Gastrocnemius medialis (tissue), 4 donors: ENCODE data around the gene SOST. TPM values are rescaled to one million over a fixed set of nuclear protein-coding genes. Genes with fewer than 3 reads are reported as not detected.

Experiments used
- ATAC-seq, 2 donors: fragments of 150-250 bp; one replicate each; pipeline ENCODE4 v1.9.1; 2016
- DNase-seq, 2 donors: peaks; one replicate each; pipeline ENCODE4 v3.0.0-alpha.2; 2019
- H3K27ac ChIP-seq, 4 donors: fragments of 200-600 bp; sonication (generic); 1 replicate in 1 of 4; 2 replicates in 3 of 4; pipeline ENCODE4 v1.5.1; 2016 to 2018; ENCODE audit warnings: mild to moderate bottlenecking in 2 of 4, moderate library complexity in 1 of 4
- H3K27me3 ChIP-seq, 3 donors: fragments of 200-600 bp; sonication (generic) in 2 of 3; 1 replicate in 1 of 3; 2 replicates in 2 of 3; pipeline versions ENCODE4 v1.5.1 to v1.6.0; 2016 to 2019; ENCODE audit warnings: mild to moderate bottlenecking in 1 of 3, moderate library complexity in 1 of 3
- H3K36me3 ChIP-seq, 2 donors: fragments of 200-600 bp; sonication (generic) in 1 of 2; one replicate each; pipeline ENCODE4 v1.5.1; 2017 to 2018
- H3K4me1 ChIP-seq, 2 donors: fragments of 200-600 bp; sonication (generic) in 1 of 2; one replicate each; pipeline ENCODE4 v1.5.1; 2016 to 2017; ENCODE audit warnings: mild to moderate bottlenecking in 2 of 2
- H3K4me3 ChIP-seq, 4 donors: fragments of 200-600 bp; sonication (generic) in 3 of 4; 1 replicate in 1 of 4; 2 replicates in 3 of 4; pipeline ENCODE4 v1.5.1; 2016 to 2019; ENCODE audit warnings: mild to moderate bottlenecking in 2 of 4
- H3K9me3 ChIP-seq, 3 donors: fragments of 200-600 bp; sonication (generic) in 2 of 3; 1 replicate in 1 of 3; 2 replicates in 2 of 3; pipeline ENCODE4 v1.5.1; 2016 to 2019
- CTCF ChIP-seq, 5 experiments: fragments of 450-650 bp in 3 of 5; fragments of 200-600 bp in 2 of 5; sonication (generic) in 2 of 5; IDR thresholded peaks in 4 of 5; conservative IDR thresholded peaks in 1 of 5; 1 replicate in 4 of 5; 2 replicates in 1 of 5; pipeline ENCODE4 v1.5.1; 2016 to 2019; ENCODE audit warnings: antibody characterized with exemption in 5 of 5, mild to moderate bottlenecking in 3 of 5, moderate library complexity in 3 of 5
- POLR2A ChIP-seq, 2 donors: fragments of 450-650 bp; IDR thresholded peaks; one replicate each; pipeline ENCODE4 v1.6.1; 2017; ENCODE audit warnings: antibody characterized with exemption in 2 of 2, mild to moderate bottlenecking in 2 of 2, moderate library complexity in 2 of 2
- in situ Hi-C, 4 donors: fragments of 200-750 bp; cut with MboI; loops; one replicate each; pipeline versions ENCODE4 v1.15.0 to v1.8.0; 2017; ENCODE audit warnings: low sequenced_read_pairs in 4 of 4
- intact Hi-C: fragments of 100-400 bp; cut with DNase I; formaldehyde crosslinking; loops from one replicate; pipeline ENCODE4 v1.15.1; 2023; ENCODE audit warnings: low total_unique reads
- total RNA-seq, 4 donors: library from RNA; depleted of rRNA; stranded (reverse); fragments of >200 nt; gene quantifications; one replicate each; pipeline versions ENCODE4 v1.1.0 to v1.2.3, GENCODE V29; 2016

SOST gene
- total RNA-seq, 4 donors from 2014 or later: not detected

- Histone ChIP-seq H3K36me3 (no peaks in the 10 kb centered on the region), H3K9me3 (no peaks in the 10 kb centered on the region), H3K4me3 (no peak overlapping the region), H3K27ac (no peak overlapping the region), H3K4me1 (peaks cover 0 to 7% of the 10 kb centered on the region in 2 donors), H3K27me3 (peaks cover 8 to 30% (median 24%) of the 10 kb centered on the region in 3 donors)
- in situ Hi-C loops (loop anchor here in 1 of 4 donors (10.0 kb wide), 1 partner anchor 183 kb away; no protein-coding TSS in a partner anchor), intact Hi-C loops (no loop called here)
- DNase-seq (no peak), ATAC-seq (no peak)
- TF ChIP-seq CTCF (IDR thresholded peaks at IDR 0.05 in 4 of 5, conservative IDR thresholded peaks at IDR 0.05 in 1 of 5) (no peak), POLR2A (IDR thresholded peaks at IDR 0.05) (no peak)
Measured at GRCh38 chr17:43758086-43758485, 505 bp downstream of the SOST start.

GRCh38 chr17:43757171-43757660 lies 1.4 kb downstream of the SOST start:
- Histone ChIP-seq H3K27me3 (peaks cover 8 to 30% (median 24%) of the 10 kb centered on the region in 3 donors), H3K9me3 (no peaks in the 10 kb centered on the region), H3K4me3 (no peak overlapping the region), H3K27ac (no peak overlapping the region), H3K36me3 (no peaks in the 10 kb centered on the region), H3K4me1 (peaks cover 0 to 7% of the 10 kb centered on the region in 2 donors)
- intact Hi-C loops (no loop called here), in situ Hi-C loops (loop anchor here in 1 of 4 donors (10.0 kb wide), 1 partner anchor 182 kb away; no protein-coding TSS in a partner anchor)
- ATAC-seq (no peak), DNase-seq (no peak)
- TF ChIP-seq CTCF (IDR thresholded peaks at IDR 0.05 in 4 of 5, conservative IDR thresholded peaks at IDR 0.05 in 1 of 5) (no peak), POLR2A (IDR thresholded peaks at IDR 0.05) (no peak)

GRCh38 chr17:43756201-43756600 lies 2.4 kb downstream of the SOST start:
- Histone ChIP-seq H3K4me3 (no peak overlapping the region), H3K9me3 (no peaks in the 10 kb centered on the region), H3K4me1 (peaks cover 0 to 7% of the 10 kb centered on the region in 2 donors), H3K36me3 (no peaks in the 10 kb centered on the region), H3K27ac (no peak overlapping the region), H3K27me3 (peaks cover 8 to 30% (median 24%) of the 10 kb centered on the region in 3 donors)
- ATAC-seq (no peak), DNase-seq (no peak)
- in situ Hi-C loops: loop anchor here in 1 of 4 donors (10.0 kb wide), 1 partner anchor 181 kb away; no protein-coding TSS in a partner anchor
- no peak for TF ChIP-seq CTCF (IDR thresholded peaks at IDR 0.05 in 4 of 5, conservative IDR thresholded peaks at IDR 0.05 in 1 of 5)
- no peak for TF ChIP-seq POLR2A (IDR thresholded peaks at IDR 0.05)
- intact Hi-C loops: no loop called here

GRCh38 chr17:43755389-43755875 lies 3.2 kb downstream of the SOST start:
- intact Hi-C loops: no loop called here
- peaks cover 0 to 7% of the 10 kb centered on the region in 2 donors for H3K4me1 ChIP-seq
- no peaks in the 10 kb centered on the region for H3K9me3 ChIP-seq
- TF ChIP-seq POLR2A (IDR thresholded peaks at IDR 0.05) (no peak), CTCF (IDR thresholded peaks at IDR 0.05 in 4 of 5, conservative IDR thresholded peaks at IDR 0.05 in 1 of 5) (peak in 1 of 5 experiments; percentile 9)
- H3K27me3 ChIP-seq: peaks cover 8 to 30% (median 24%) of the 10 kb centered on the region in 3 donors
- peak overlapping the region in 1 of 4 donors; percentile 21 for H3K4me3 ChIP-seq
- no peak for ATAC-seq
- in situ Hi-C loops: loop anchor here in 1 of 4 donors (10.0 kb wide), 1 partner anchor 181 kb away; no protein-coding TSS in a partner anchor
- H3K27ac ChIP-seq: no peak overlapping the region
- no peak for DNase-seq
- no peaks in the 10 kb centered on the region for H3K36me3 ChIP-seq
